SU-DHL-6 (cell line): ENCODE results near the gene RAPGEF5.

ENCODE experiments used
- H2AFZ ChIP-seq: fragments of 200-600 bp; sonication (generic); 2 replicates; pipeline ENCODE4 v1.6.1; 2014; ENCODE audit warnings: low read depth, mild to moderate bottlenecking, moderate library complexity, mixed read lengths, antibody characterized with exemption, low read length; ENCODE audit not compliant: severe bottlenecking
- H3F3A ChIP-seq: fragments of 200-600 bp; shearing (Covaris generic); 2 replicates; pipeline ENCODE4 v1.6.0; 2016; ENCODE audit warnings: antibody characterized with exemption, mild to moderate bottlenecking; ENCODE audit not compliant: insufficient read depth
- H3K27ac ChIP-seq: fragments of 200-600 bp; sonication (generic); 2 replicates; pipeline ENCODE4 v1.5.1; 2016; ENCODE audit warnings: low read depth, mild to moderate bottlenecking, low read length, moderate library complexity, mixed read lengths
- H3K27me3 ChIP-seq: fragments of 200-600 bp; sonication (generic), shearing (Covaris generic); 2 replicates; pipeline ENCODE4 v1.6.0; 2014; ENCODE audit warnings: mild to moderate bottlenecking, low read length
- H3K36me3 ChIP-seq: fragments of 200-600 bp; sonication (generic); 2 replicates; pipeline ENCODE4 v1.6.1; 2014; ENCODE audit warnings: mild to moderate bottlenecking, low read length, mixed read lengths
- H3K4me2 ChIP-seq: fragments of 300-600, 200-600 bp; shearing (Covaris generic), sonication (generic); 2 replicates; pipeline ENCODE4 v1.6.0; 2014; ENCODE audit warnings: low read length, low read depth, mild to moderate bottlenecking; ENCODE audit not compliant: poor library complexity, severe bottlenecking
- H3K4me3 ChIP-seq: fragments of 200-600 bp; sonication (generic); 2 replicates; pipeline ENCODE4 v1.5.1; 2014; ENCODE audit warnings: antibody characterized with exemption, low read length, mild to moderate bottlenecking, mixed read lengths; ENCODE audit not compliant: insufficient read depth, poor library complexity, severe bottlenecking
- H3K79me2 ChIP-seq: fragments of 200-600 bp; sonication (generic); 2 replicates; pipeline ENCODE4 v1.6.1; 2014; ENCODE audit warnings: mild to moderate bottlenecking, low read length, moderate library complexity; ENCODE audit not compliant: insufficient read depth
- H3K9ac ChIP-seq: fragments of 200-600 bp; sonication (generic); 2 replicates; pipeline ENCODE4 v1.7.0; 2014; ENCODE audit warnings: mild to moderate bottlenecking, low read length
- H3K9me2 ChIP-seq: fragments of 200-600 bp; sonication (generic); replicated peaks from 2 replicates; pipeline ENCODE4 v1.6.1; 2014; ENCODE audit warnings: low read length; ENCODE audit not compliant: insufficient read depth
- H3K9me3 ChIP-seq: fragments of 200-600 bp; sonication (generic); 2 replicates; pipeline ENCODE4 v1.6.1; 2014; ENCODE audit warnings: low read length, mixed read lengths; ENCODE audit not compliant: insufficient read depth
- H4K20me1 ChIP-seq: fragments of 200-600 bp; sonication (generic); 2 replicates; pipeline ENCODE4 v1.6.1; 2014; ENCODE audit warnings: low read depth, mild to moderate bottlenecking, antibody characterized with exemption, low read length, moderate library complexity, mixed read lengths
- EZH2phosphoT487 ChIP-seq: fragments of 200-600 bp; sonication (generic), shearing (Covaris generic); conservative IDR thresholded peaks from 2 replicates; pipeline ENCODE4 v1.6.1; 2018; ENCODE audit warnings: mild to moderate bottlenecking, antibody characterized with exemption, low read length, moderate library complexity, mixed read lengths
- TF ChIP-seq, protein P1 (sequence below): fragments of 200-600 bp; sonication (generic); IDR thresholded peaks from one replicate; pipeline ENCODE4 v1.5.1; 2017; ENCODE audit warnings: antibody characterized with exemption, mild to moderate bottlenecking, low read length, moderate library complexity; ENCODE audit not compliant: insufficient read depth, poor library complexity, severe bottlenecking

The RAPGEF5 gene

GRCh38 chr7:22129166-22129565 lies 227.8 kb downstream of the RAPGEF5 start:
- Histone ChIP-seq H3K79me2 (no peaks in the 10 kb centered on the region), H3K9ac (no peak overlapping the region), H3K27ac (no peak overlapping the region), H3K4me3 (no peak overlapping the region), H4K20me1 (no peaks in the 10 kb centered on the region), H2AFZ (no peak overlapping the region), H3K36me3 (no peaks in the 10 kb centered on the region), H3K4me2 (no peak overlapping the region), H3K9me2 (no peaks in the 10 kb centered on the region), H3K27me3 (no peaks in the 10 kb centered on the region), H3K9me3 (no peaks in the 10 kb centered on the region), H3F3A (no peaks in the 10 kb centered on the region)
- TF ChIP-seq EZH2phosphoT487, result no peak
- TF ChIP-seq, protein P1, sequence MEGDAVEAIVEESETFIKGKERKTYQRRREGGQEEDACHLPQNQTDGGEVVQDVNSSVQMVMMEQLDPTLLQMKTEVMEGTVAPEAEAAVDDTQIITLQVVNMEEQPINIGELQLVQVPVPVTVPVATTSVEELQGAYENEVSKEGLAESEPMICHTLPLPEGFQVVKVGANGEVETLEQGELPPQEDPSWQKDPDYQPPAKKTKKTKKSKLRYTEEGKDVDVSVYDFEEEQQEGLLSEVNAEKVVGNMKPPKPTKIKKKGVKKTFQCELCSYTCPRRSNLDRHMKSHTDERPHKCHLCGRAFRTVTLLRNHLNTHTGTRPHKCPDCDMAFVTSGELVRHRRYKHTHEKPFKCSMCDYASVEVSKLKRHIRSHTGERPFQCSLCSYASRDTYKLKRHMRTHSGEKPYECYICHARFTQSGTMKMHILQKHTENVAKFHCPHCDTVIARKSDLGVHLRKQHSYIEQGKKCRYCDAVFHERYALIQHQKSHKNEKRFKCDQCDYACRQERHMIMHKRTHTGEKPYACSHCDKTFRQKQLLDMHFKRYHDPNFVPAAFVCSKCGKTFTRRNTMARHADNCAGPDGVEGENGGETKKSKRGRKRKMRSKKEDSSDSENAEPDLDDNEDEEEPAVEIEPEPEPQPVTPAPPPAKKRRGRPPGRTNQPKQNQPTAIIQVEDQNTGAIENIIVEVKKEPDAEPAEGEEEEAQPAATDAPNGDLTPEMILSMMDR, result no peak

GRCh38 chr7:22128528-22128920 lies 228.4 kb downstream of the RAPGEF5 start:
- H3K9me3 ChIP-seq, result no peaks in the 10 kb centered on the region
- no peaks in the 10 kb centered on the region for H4K20me1 ChIP-seq
- TF ChIP-seq EZH2phosphoT487, result no peak
- TF ChIP-seq, protein P1, result no peak
- no peaks in the 10 kb centered on the region for H3F3A ChIP-seq
- no peak overlapping the region for H3K27ac ChIP-seq
- no peak overlapping the region for H3K4me2 ChIP-seq
- no peaks in the 10 kb centered on the region for H3K36me3 ChIP-seq
- no peaks in the 10 kb centered on the region for H3K27me3 ChIP-seq
- H2AFZ ChIP-seq, result no peak overlapping the region
- H3K9me2 ChIP-seq, result no peaks in the 10 kb centered on the region
- no peak overlapping the region for H3K4me3 ChIP-seq
- H3K79me2 ChIP-seq, result no peaks in the 10 kb centered on the region
- no peak overlapping the region for H3K9ac ChIP-seq

- Histone ChIP-seq H3F3A (no peaks in the 10 kb centered on the region), H3K27ac (no peak overlapping the region), H3K36me3 (no peaks in the 10 kb centered on the region), H3K79me2 (no peaks in the 10 kb centered on the region), H3K4me3 (no peak overlapping the region), H3K9ac (no peak overlapping the region), H2AFZ (no peak overlapping the region), H3K27me3 (no peaks in the 10 kb centered on the region), H3K9me2 (no peaks in the 10 kb centered on the region), H3K4me2 (no peak overlapping the region), H4K20me1 (no peaks in the 10 kb centered on the region), H3K9me3 (no peaks in the 10 kb centered on the region)
- TF ChIP-seq, protein P1, result no peak
- no peak for TF ChIP-seq EZH2phosphoT487
Observed at GRCh38 chr7:22127835-22128527, 229.0 kb downstream of the RAPGEF5 start.

GRCh38 chr7:22125436-22125835 lies 231.5 kb downstream of the RAPGEF5 start:
- TF ChIP-seq, protein P1, result no peak
- no peak for TF ChIP-seq EZH2phosphoT487
- H3K79me2 ChIP-seq, result no peaks in the 10 kb centered on the region
- H3K4me2 ChIP-seq, result no peak overlapping the region
- H2AFZ ChIP-seq, result no peak overlapping the region
- H3K9ac ChIP-seq, result no peak overlapping the region
- H4K20me1 ChIP-seq, result no peaks in the 10 kb centered on the region
- H3K27me3 ChIP-seq, result no peaks in the 10 kb centered on the region
- H3K9me3 ChIP-seq, result no peaks in the 10 kb centered on the region
- no peaks in the 10 kb centered on the region for H3K9me2 ChIP-seq
- no peak overlapping the region for H3K27ac ChIP-seq
- no peak overlapping the region for H3K4me3 ChIP-seq
- no peaks in the 10 kb centered on the region for H3K36me3 ChIP-seq
- H3F3A ChIP-seq, result no peaks in the 10 kb centered on the region
